Measurements from ENCODE around the gene PTCH1.

Gene PTCH1

DNA sequence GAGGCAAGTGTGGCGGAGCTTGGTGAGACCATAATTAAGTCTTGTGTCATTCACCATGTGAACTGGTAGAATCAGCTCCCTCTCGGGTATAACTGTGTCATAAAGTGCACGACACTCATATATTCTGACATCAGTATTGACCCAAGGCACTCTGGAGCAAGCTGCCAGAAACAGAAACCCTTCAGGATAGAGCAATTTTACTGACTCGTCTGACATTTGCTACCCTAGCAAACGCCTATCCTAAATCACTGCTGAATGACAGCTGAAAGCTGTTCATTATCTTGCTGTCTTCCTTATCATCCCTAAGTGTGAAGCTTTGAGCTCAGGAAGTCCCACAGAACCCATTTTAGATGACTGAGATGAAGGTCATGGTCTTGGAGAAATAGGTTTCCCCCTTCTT, 27.8 kb downstream of the PTCH1 start:
- TF ChIP-seq, protein P1, sequence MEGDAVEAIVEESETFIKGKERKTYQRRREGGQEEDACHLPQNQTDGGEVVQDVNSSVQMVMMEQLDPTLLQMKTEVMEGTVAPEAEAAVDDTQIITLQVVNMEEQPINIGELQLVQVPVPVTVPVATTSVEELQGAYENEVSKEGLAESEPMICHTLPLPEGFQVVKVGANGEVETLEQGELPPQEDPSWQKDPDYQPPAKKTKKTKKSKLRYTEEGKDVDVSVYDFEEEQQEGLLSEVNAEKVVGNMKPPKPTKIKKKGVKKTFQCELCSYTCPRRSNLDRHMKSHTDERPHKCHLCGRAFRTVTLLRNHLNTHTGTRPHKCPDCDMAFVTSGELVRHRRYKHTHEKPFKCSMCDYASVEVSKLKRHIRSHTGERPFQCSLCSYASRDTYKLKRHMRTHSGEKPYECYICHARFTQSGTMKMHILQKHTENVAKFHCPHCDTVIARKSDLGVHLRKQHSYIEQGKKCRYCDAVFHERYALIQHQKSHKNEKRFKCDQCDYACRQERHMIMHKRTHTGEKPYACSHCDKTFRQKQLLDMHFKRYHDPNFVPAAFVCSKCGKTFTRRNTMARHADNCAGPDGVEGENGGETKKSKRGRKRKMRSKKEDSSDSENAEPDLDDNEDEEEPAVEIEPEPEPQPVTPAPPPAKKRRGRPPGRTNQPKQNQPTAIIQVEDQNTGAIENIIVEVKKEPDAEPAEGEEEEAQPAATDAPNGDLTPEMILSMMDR (IDR thresholded peaks at IDR 0.05; ENCODE audit: insufficient read depth, low read length, poor library complexity, severe bottlenecking) = no peak
- no peaks in the 10 kb centered on the region for H3K27me3 ChIP-seq (replicated peaks; ENCODE audit: control insufficient read depth, insufficient read depth, low read length)
- no peaks in the 10 kb centered on the region for H3K36me3 ChIP-seq (ENCODE audit: control insufficient read depth, insufficient read depth, low read length)
- H3K4me3 ChIP-seq (replicated peaks; ENCODE audit: low read depth, low read length) = no peak overlapping the region
- DNase-seq (ENCODE audit: extremely low read depth, insufficient read length) = no peak

DNA sequence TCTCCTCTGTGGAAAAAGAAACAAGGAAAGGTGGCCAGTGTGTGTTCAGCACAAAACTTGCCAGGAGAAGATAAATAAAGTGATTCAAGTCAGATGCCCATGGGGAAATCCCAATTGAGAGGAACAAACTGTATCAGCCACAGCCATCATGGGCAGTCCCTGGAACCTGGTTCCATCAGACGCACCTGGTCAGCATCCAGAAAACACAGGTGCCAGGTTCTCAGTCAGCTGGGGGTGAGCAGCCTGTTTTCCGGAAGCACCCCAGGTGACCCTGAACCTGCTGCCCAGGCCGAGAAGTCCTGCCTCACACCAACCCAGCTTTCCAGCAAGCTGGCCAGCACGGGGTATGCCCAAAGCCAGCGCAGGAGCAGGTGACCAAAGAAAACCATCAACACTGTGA, 30.5 kb downstream of the PTCH1 start:
- Histone ChIP-seq H3K4me3 (replicated peaks; ENCODE audit: low read depth, low read length) (no peak overlapping the region), H3K27me3 (replicated peaks; ENCODE audit: control insufficient read depth, insufficient read depth, low read length) (no peaks in the 10 kb centered on the region), H3K36me3 (ENCODE audit: control insufficient read depth, insufficient read depth, low read length) (no peaks in the 10 kb centered on the region)
- TF ChIP-seq, protein P1 (IDR thresholded peaks at IDR 0.05; ENCODE audit: insufficient read depth, low read length, poor library complexity, severe bottlenecking) = no peak
- no peak for DNase-seq (ENCODE audit: extremely low read depth, insufficient read length)

DNA sequence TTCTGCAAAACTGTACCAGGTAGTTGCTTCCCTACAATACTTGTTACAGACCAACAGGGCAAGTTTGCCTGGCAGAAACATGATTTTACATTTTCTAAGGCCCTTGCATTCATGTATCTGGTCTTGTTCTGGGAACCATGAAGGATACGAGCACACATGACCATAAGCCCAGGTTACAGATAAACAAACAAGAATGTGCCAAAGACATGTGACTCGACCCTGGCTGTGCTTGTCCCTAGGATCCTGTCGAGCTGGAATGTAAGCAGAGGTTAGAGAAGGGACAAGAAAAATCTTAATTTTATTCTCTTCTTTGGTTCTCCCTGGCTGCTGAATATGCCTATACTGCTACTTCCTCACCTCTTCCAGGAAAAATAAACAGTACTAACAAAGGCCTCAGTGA, 32.5 kb downstream of the PTCH1 start:
- no peak for DNase-seq (ENCODE audit: extremely low read depth, insufficient read length)
- no peaks in the 10 kb centered on the region for H3K27me3 ChIP-seq (replicated peaks; ENCODE audit: control insufficient read depth, insufficient read depth, low read length)
- TF ChIP-seq, protein P1 (IDR thresholded peaks at IDR 0.05; ENCODE audit: insufficient read depth, low read length, poor library complexity, severe bottlenecking) = no peak
- peaks cover 3% of the 10 kb centered on the region; the same call in 1 of the 2 replicates for H3K36me3 ChIP-seq (ENCODE audit: control insufficient read depth, insufficient read depth, low read length)
- no peak overlapping the region for H3K4me3 ChIP-seq (replicated peaks; ENCODE audit: low read depth, low read length)

DNA sequence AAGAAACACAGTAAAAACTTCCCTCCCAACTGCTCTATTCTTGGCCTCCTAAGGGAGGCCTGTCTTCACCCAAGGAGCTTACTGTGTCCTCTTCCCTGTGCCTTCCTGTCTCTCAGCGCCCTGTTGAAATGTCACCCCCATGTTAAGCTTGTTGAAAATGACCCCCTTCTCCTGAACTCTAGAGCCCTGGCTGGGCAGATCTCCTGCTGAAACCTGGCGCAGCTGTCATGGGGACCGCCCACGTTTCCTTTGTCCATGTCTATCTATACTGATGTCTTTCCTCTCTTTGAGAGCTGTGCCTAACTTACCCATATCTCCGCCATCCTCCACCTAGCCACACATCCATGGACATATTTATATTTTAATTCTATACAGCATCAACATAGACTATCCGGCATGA, 33.3 kb downstream of the PTCH1 start:
- H3K36me3 ChIP-seq (ENCODE audit: control insufficient read depth, insufficient read depth, low read length) = peaks cover 7% of the 10 kb centered on the region
- TF ChIP-seq, protein P1 (IDR thresholded peaks at IDR 0.05; ENCODE audit: insufficient read depth, low read length, poor library complexity, severe bottlenecking) = no peak
- DNase-seq (ENCODE audit: extremely low read depth, insufficient read length) = no peak
- no peaks in the 10 kb centered on the region for H3K27me3 ChIP-seq (replicated peaks; ENCODE audit: control insufficient read depth, insufficient read depth, low read length)
- H3K4me3 ChIP-seq (replicated peaks; ENCODE audit: low read depth, low read length) = no peak overlapping the region

DNA sequence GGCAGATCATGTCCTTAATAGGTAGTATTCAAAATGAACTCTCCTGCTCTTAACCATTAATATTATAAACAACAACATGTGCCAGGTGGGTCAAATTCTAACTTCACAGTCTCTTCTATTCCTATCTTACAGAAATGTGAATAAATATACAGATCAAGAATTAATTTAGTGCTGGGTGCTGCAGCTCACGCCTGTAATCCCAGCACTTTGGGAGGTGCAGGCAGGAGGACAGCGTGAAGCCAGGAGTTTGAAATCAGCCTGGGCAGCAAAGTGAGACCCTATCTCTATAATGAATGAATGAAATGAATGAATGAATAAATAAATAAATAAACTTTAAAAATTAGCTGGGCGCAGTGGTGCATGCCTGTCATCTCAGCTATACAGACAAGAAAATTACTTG, 34.1 kb downstream of the PTCH1 start:
- no peak for DNase-seq (ENCODE audit: extremely low read depth, insufficient read length)
- TF ChIP-seq, protein P1 (IDR thresholded peaks at IDR 0.05; ENCODE audit: insufficient read depth, low read length, poor library complexity, severe bottlenecking) = no peak
- Histone ChIP-seq H3K27me3 (replicated peaks; ENCODE audit: control insufficient read depth, insufficient read depth, low read length) (no peaks in the 10 kb centered on the region), H3K36me3 (ENCODE audit: control insufficient read depth, insufficient read depth, low read length) (peaks cover 14% of the 10 kb centered on the region), H3K4me3 (replicated peaks; ENCODE audit: low read depth, low read length) (no peak overlapping the region)

DNA sequence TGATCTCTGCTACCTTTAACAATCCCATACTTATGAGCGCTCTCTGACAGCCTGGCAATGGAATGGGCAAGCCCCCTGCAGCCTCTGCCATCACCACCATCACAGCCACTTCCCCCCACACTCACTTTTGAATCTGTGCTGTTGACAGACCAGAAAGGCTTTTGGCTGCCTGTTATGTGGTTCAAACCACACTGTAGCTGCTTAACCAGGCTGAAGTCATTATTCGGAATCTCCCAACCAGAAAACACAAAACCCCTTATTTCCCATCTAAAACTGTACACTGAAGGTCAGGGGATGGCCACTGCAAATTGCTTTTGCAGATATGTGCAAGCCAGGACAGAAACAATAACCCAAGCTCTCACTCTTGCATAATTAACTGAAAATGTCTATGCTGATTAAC, 35.8 kb downstream of the PTCH1 start:
- TF ChIP-seq, protein P1 (IDR thresholded peaks at IDR 0.05; ENCODE audit: insufficient read depth, low read length, poor library complexity, severe bottlenecking) = no peak
- no peak for DNase-seq (ENCODE audit: extremely low read depth, insufficient read length)
- no peaks in the 10 kb centered on the region for H3K27me3 ChIP-seq (replicated peaks; ENCODE audit: control insufficient read depth, insufficient read depth, low read length)
- no peak overlapping the region for H3K4me3 ChIP-seq (replicated peaks; ENCODE audit: low read depth, low read length)
- H3K36me3 ChIP-seq (ENCODE audit: control insufficient read depth, insufficient read depth, low read length) = peaks cover 20% of the 10 kb centered on the region
